GM12878 (cell line): Measurements from ENCODE around the gene LDB2. TPM values are rescaled to one million over a fixed set of nuclear protein-coding genes. Genes with fewer than 3 reads are reported as not detected.

Source experiments
- ATAC-seq: fragments of 200-7000 bp; cut with Tn5 transposase; 3 replicates; pipeline ENCODE4 v1.9.1; 2020; ENCODE audit warnings: mild to moderate bottlenecking, moderate library complexity
- BruUV-seq: library from RNA; stranded (reverse); fragments of 400-500 nt; replicated peaks from 2 replicates; lab custom pipeline; 2021; lab: Mats Ljungman, UMichigan
- CTCF ChIA-PET: fragments of 300-600 bp; sonication (Branson Sonifier 250); formaldehyde crosslinking; extraction: SDS; loops from one replicate; lab custom pipeline; 2021; ENCODE audit warnings: inconsistent platforms; lab: Yijun Ruan, JAX
- POLR2A ChIA-PET: fragments of 350-600 bp; formaldehyde crosslinking; extraction: SDS; loops from one replicate; lab custom pipeline; 2021; ENCODE audit warnings: inconsistent platforms; lab: Charles Lee
- RAD21 ChIA-PET: fragments of 300-600 bp; sonication (Branson Sonifier 250); formaldehyde crosslinking; loops from one replicate; lab custom pipeline; 2023; ENCODE audit warnings: antibody characterized with exemption; ENCODE audit not compliant: unreplicated experiment; lab: Charles Lee
- SMC1A ChIA-PET: fragments of 300-600 bp; sonication (Branson Sonifier 250); formaldehyde crosslinking; loops from one replicate; lab custom pipeline; 2023; ENCODE audit not compliant: unreplicated experiment, uncharacterized antibody; lab: Charles Lee
- DNase-seq: peaks from one replicate; pipeline ENCODE4 v3.0.0-alpha.2; 2011; ENCODE audit warnings: low read depth, low spot score
- FAIRE-seq: peaks from 3 replicates; lab custom pipeline; 2011; peaks lifted over from hg19 to GRCh38; lab: Jason Lieb, UNC
- H2AFZ ChIP-seq: 2 replicates; pipeline ENCODE4 v1.6.0; 2011; ENCODE audit warnings: low read depth, low read length, control low read depth; ENCODE audit not compliant: control insufficient read depth
- H3K27ac ChIP-seq: 2 replicates; pipeline ENCODE4 v1.5.1; 2011; ENCODE audit warnings: control low read depth; ENCODE audit not compliant: control insufficient read depth, insufficient read depth
- H3K27me3 ChIP-seq, 2 experiments: replicated peaks in 1 of 2; 2 replicates each; pipeline versions ENCODE4 v1.6.0 to v1.6.1; 2011; ENCODE audit warnings: low read length in 1 of 2; ENCODE audit not compliant: control insufficient read depth in 2 of 2, insufficient read depth in 2 of 2
- H3K36me3 ChIP-seq, 2 experiments: 2 replicates each; pipeline ENCODE4 v1.5.1; 2011; ENCODE audit warnings: low read length in 1 of 2; ENCODE audit not compliant: control insufficient read depth in 2 of 2, insufficient read depth in 2 of 2
- H3K4me1 ChIP-seq: 2 replicates; pipeline ENCODE4 v1.6.1; 2011; ENCODE audit warnings: mild to moderate bottlenecking, low read length, moderate library complexity, mixed read lengths; ENCODE audit not compliant: control insufficient read depth, insufficient read depth
- H3K4me2 ChIP-seq: 2 replicates; pipeline ENCODE4 v1.6.0; 2011; ENCODE audit warnings: control low read depth; ENCODE audit not compliant: control insufficient read depth, insufficient read depth
- H3K4me3 ChIP-seq: fragments of 200-600 bp; sonication (generic); 2 replicates; pipeline ENCODE4 v1.5.1; 2016
- H3K79me2 ChIP-seq: 2 replicates; pipeline ENCODE4 v1.6.0; 2011; ENCODE audit warnings: low read length; ENCODE audit not compliant: control insufficient read depth, insufficient read depth
- H3K9ac ChIP-seq: 2 replicates; pipeline ENCODE4 v1.8.0; 2011; ENCODE audit warnings: low read length, control low read depth, mixed read lengths; ENCODE audit not compliant: control insufficient read depth, insufficient read depth
- H3K9me3 ChIP-seq: replicated peaks from 3 replicates; pipeline ENCODE4 v1.5.1; 2011; ENCODE audit warnings: mild to moderate bottlenecking, low read length; ENCODE audit not compliant: control insufficient read depth, insufficient read depth
- H4K20me1 ChIP-seq: 2 replicates; pipeline ENCODE4 v1.6.0; 2011; ENCODE audit not compliant: control insufficient read depth, insufficient read depth
- ATF2 ChIP-seq: IDR thresholded peaks from 2 replicates; pipeline ENCODE4 v1.6.1; 2012; ENCODE audit warnings: low read length, inconsistent platforms
- BCL11A ChIP-seq: IDR thresholded peaks from 2 replicates; pipeline ENCODE4 v1.6.1; 2011; ENCODE audit warnings: low read depth, low read length
- EZH2 ChIP-seq: IDR thresholded peaks from 2 replicates; pipeline ENCODE4 v1.6.1; 2012; ENCODE audit warnings: low read depth, mild to moderate bottlenecking, control low read depth, inconsistent platforms, low read length, borderline replicate concordance; ENCODE audit not compliant: control insufficient read depth
- HCFC1 ChIP-seq: fragments of 150-350 bp; IDR thresholded peaks from 2 replicates; pipeline ENCODE4 v1.6.1; 2014; ENCODE audit warnings: low read length
- IKZF1 ChIP-seq: fragments of 450-650 bp; conservative IDR thresholded peaks from 2 replicates; pipeline ENCODE4 v1.6.1; 2017; ENCODE audit warnings: antibody characterized with exemption, mild to moderate bottlenecking
- MXI1 ChIP-seq: fragments of 150-350 bp; IDR thresholded peaks from 2 replicates; pipeline ENCODE4 v1.6.1; 2011; ENCODE audit warnings: low read depth, mild to moderate bottlenecking, inconsistent platforms, low read length, improper control_type of control experiment
- MYC ChIP-seq: IDR thresholded peaks from 2 replicates; pipeline ENCODE4 v1.6.1; 2011; ENCODE audit warnings: mild to moderate bottlenecking, low read length, moderate library complexity, inconsistent platforms; ENCODE audit not compliant: insufficient read depth, insufficient replicate concordance, insufficient read length, severe bottlenecking
- NBN ChIP-seq: fragments of 450-650 bp; IDR thresholded peaks from 2 replicates; pipeline ENCODE4 v1.6.1; 2016
- NR2C2 ChIP-seq: IDR thresholded peaks from 2 replicates; pipeline ENCODE4 v1.6.1; 2011; ENCODE audit warnings: borderline replicate concordance, low read depth; ENCODE audit not compliant: control insufficient read depth, insufficient read length
- RCOR1 ChIP-seq: conservative IDR thresholded peaks from 2 replicates; pipeline ENCODE4 v1.6.1; 2012; ENCODE audit warnings: low read depth, low read length, improper control_type of control experiment
- ZNF622 ChIP-seq: fragments of 450-650 bp; IDR thresholded peaks from 2 replicates; pipeline ENCODE4 v1.6.1; 2017; ENCODE audit warnings: mild to moderate bottlenecking, inconsistent platforms
- WGBS: methylation state at CpG from one replicate; pipeline ENCODE4 v1.1.6; 2016; ENCODE audit warnings: low lambda C conversion rate; ENCODE audit not compliant: insufficient replicate concordance, insufficient coverage; ENCODE audit errors: missing lambda C conversion rate; 5-methylcytosine and 5-hydroxymethylcytosine counted together
- in situ Hi-C: fragments of 300-500 bp; cut with MboI; formaldehyde crosslinking; loops from 9 replicates; pipeline ENCODE4 v1.14.3; 2018; ENCODE audit warnings: mixed read lengths
- intact Hi-C: fragments of 100-400 bp; cut with micrococcal nuclease; formaldehyde crosslinking; loops from one replicate; pipeline ENCODE4 v1.14.2; 2022; ENCODE audit not compliant: unreplicated experiment
- polyA plus RNA-seq, 11 experiments: library from polyadenylated mRNA; depleted of rRNA in 4 of 11; unstranded in 6 of 11; stranded (reverse) in 5 of 11; fragments of >200 nt; fragmentation: Nextera tagmentation in 4 of 11; fragmentation: Illumina TruSeq in 1 of 11; extraction: Ambion mirVana in 4 of 11; extraction: Trizol in 1 of 11; gene quantifications; 1 replicate in 1 of 11; 2 replicates in 10 of 11; pipeline versions ENCODE4 v1.2.1 to v1.2.3, GENCODE V29; 2011 to 2016; ENCODE audit warnings: inconsistent platforms in 2 of 11, missing spikeins in 2 of 11, low read depth in 1 of 11
- total RNA-seq, 4 experiments: library from RNA; depleted of rRNA in 3 of 4; stranded (reverse); fragments of >200 nt in 3 of 4; fragmentation: Illumina TruSeq in 1 of 4; extraction: Trizol in 1 of 4; gene quantifications; 2 replicates each; pipeline versions ENCODE4 v1.2.1 to v1.2.3, GENCODE V29; 2013 to 2021
- TF ChIP-seq, protein P1 (sequence below): IDR thresholded peaks from 2 replicates; pipeline ENCODE4 v1.6.1; 2011; ENCODE audit warnings: low read depth, low read length, improper control_type of control experiment, borderline replicate concordance
- TF ChIP-seq, protein P2 (sequence below): fragments of 450-650 bp; IDR thresholded peaks from 2 replicates; pipeline ENCODE4 v1.6.1; 2016; ENCODE audit warnings: mild to moderate bottlenecking, moderate library complexity, borderline replicate concordance

LDB2 gene
- total and polyA plus RNA-seq, 10 of the 15 experiments (the other 5 are each of a cell fraction or from before 2014, with no cell fraction given) = 0.15 TPM; not detected in 9

DNA sequence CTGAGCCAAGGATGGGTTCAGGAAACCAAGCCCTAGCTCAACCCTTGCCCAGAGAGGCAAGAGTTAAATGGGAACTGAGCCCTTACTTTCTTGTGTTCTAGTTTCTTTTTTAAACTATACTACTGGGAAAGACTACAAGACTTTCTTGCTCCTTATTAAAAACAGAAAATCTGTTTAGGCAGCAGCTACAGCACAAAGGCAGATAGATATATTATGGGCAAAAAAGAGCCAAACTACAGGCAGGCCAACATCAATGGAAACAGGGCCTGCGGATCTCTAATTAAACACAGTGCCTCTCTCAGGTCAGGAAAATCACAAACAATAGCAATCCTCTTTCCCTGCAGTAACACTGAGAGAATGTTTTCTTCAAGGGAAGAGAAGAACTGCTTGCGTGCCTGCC, 226.0 kb downstream of the LDB2 start:
- no peak overlapping the region for H3K4me2 ChIP-seq
- H3K4me3 ChIP-seq = no peak overlapping the region
- ChIA-PET SMC1A (no interaction called here), POLR2A (no interaction called here), CTCF (no interaction called here), RAD21 (no interaction called here)
- H3K36me3 ChIP-seq = no peaks in the 10 kb centered on the region
- H3K4me1 ChIP-seq = no peaks in the 10 kb centered on the region
- H3K9ac ChIP-seq = no peak overlapping the region
- FAIRE-seq (no peak), ATAC-seq (no peak), DNase-seq (no peak)
- H3K27ac ChIP-seq = no peak overlapping the region
- WGBS = 38% methylated on average over 2 of the region's 2 CpGs
- TF ChIP-seq MYC = no peak
- TF ChIP-seq HCFC1 = no peak
- TF ChIP-seq ATF2 = no peak
- no peak for TF ChIP-seq RCOR1
- TF ChIP-seq MXI1 = no peak
- TF ChIP-seq BCL11A = no peak
- no peak for TF ChIP-seq EZH2
- TF ChIP-seq NR2C2 = no peak
- no peak for TF ChIP-seq NBN
- TF ChIP-seq ZNF622 = no peak
- TF ChIP-seq, protein P1, sequence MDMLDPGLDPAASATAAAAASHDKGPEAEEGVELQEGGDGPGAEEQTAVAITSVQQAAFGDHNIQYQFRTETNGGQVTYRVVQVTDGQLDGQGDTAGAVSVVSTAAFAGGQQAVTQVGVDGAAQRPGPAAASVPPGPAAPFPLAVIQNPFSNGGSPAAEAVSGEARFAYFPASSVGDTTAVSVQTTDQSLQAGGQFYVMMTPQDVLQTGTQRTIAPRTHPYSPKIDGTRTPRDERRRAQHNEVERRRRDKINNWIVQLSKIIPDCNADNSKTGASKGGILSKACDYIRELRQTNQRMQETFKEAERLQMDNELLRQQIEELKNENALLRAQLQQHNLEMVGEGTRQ = no peak
- TF ChIP-seq, protein P2, sequence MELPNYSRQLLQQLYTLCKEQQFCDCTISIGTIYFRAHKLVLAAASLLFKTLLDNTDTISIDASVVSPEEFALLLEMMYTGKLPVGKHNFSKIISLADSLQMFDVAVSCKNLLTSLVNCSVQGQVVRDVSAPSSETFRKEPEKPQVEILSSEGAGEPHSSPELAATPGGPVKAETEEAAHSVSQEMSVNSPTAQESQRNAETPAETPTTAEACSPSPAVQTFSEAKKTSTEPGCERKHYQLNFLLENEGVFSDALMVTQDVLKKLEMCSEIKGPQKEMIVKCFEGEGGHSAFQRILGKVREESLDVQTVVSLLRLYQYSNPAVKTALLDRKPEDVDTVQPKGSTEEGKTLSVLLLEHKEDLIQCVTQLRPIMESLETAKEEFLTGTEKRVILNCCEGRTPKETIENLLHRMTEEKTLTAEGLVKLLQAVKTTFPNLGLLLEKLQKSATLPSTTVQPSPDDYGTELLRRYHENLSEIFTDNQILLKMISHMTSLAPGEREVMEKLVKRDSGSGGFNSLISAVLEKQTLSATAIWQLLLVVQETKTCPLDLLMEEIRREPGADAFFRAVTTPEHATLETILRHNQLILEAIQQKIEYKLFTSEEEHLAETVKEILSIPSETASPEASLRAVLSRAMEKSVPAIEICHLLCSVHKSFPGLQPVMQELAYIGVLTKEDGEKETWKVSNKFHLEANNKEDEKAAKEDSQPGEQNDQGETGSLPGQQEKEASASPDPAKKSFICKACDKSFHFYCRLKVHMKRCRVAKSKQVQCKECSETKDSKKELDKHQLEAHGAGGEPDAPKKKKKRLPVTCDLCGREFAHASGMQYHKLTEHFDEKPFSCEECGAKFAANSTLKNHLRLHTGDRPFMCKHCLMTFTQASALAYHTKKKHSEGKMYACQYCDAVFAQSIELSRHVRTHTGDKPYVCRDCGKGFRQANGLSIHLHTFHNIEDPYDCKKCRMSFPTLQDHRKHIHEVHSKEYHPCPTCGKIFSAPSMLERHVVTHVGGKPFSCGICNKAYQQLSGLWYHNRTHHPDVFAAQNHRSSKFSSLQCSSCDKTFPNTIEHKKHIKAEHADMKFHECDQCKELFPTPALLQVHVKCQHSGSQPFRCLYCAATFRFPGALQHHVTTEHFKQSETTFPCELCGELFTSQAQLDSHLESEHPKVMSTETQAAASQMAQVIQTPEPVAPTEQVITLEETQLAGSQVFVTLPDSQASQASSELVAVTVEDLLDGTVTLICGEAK = no peak
- no peak for TF ChIP-seq IKZF1
- no TSS peak for BruUV-seq
- no peaks in the 10 kb centered on the region for H4K20me1 ChIP-seq
- in situ Hi-C loops = no loop called here
- intact Hi-C loops = no loop called here
- no peaks in the 10 kb centered on the region for H3K27me3 ChIP-seq
- no peaks in the 10 kb centered on the region for H3K9me3 ChIP-seq
- H2AFZ ChIP-seq = no peak overlapping the region
- H3K79me2 ChIP-seq = no peaks in the 10 kb centered on the region
